Endothelial cell of umbilical vein (primary cell): ENCODE data around the gene TLCD2. TPM values are rescaled to one million over a fixed set of nuclear protein-coding genes. Genes with fewer than 3 reads are reported as not detected.

Experiments used
- BruUV-seq: library from RNA; stranded (reverse); fragments of 400-500 nt; replicated peaks from 2 replicates; lab custom pipeline; 2021; lab: Mats Ljungman, UMichigan
- CTCF ChIA-PET: fragments of 300-600, 350-600 bp; sonication (Branson Sonifier 250); formaldehyde crosslinking; loops from one replicate; lab custom pipeline; 2021; ENCODE audit warnings: antibody characterized with exemption, inconsistent platforms; lab: Charles Lee
- POLR2A ChIA-PET: fragments of 300-600, 350-600 bp; sonication (Branson Sonifier 250); formaldehyde crosslinking; loops from one replicate; lab custom pipeline; 2021; ENCODE audit warnings: antibody characterized with exemption, inconsistent platforms; lab: Charles Lee
- DNase-seq: peaks from one replicate; pipeline ENCODE4 v3.0.0-alpha.2; 2011; ENCODE audit warnings: low read depth, low spot score
- FAIRE-seq: peaks from 2 replicates; lab custom pipeline; 2011; peaks lifted over from hg19 to GRCh38; lab: Jason Lieb, UNC
- H2AFZ ChIP-seq: 2 replicates; pipeline ENCODE4 v1.6.0; 2012; ENCODE audit warnings: low read depth, low read length, control low read depth, inconsistent platforms
- H3K27ac ChIP-seq: 2 replicates; pipeline ENCODE4 v1.5.1; 2011; ENCODE audit warnings: low read depth, mild to moderate bottlenecking, control low read depth, low read length, moderate library complexity; ENCODE audit not compliant: insufficient read depth
- H3K27me3 ChIP-seq, 2 experiments: 2 replicates each; pipeline versions ENCODE4 v1.6.0 to v1.6.1; 2011; ENCODE audit warnings: low read length in 2 of 2, mixed read lengths in 1 of 2; ENCODE audit not compliant: control insufficient read depth in 2 of 2, insufficient read depth in 2 of 2
- H3K36me3 ChIP-seq, 2 experiments: 2 replicates in 1 of 2; 3 replicates in 1 of 2; pipeline ENCODE4 v1.5.1; 2011; ENCODE audit warnings: low read length in 2 of 2, mild to moderate bottlenecking in 1 of 2, moderate library complexity in 1 of 2; ENCODE audit not compliant: control insufficient read depth in 2 of 2, insufficient read depth in 2 of 2; ENCODE audit errors: extremely low read depth in 1 of 2
- H3K4me1 ChIP-seq: 3 replicates; pipeline ENCODE4 v1.5.1; 2011; ENCODE audit warnings: mild to moderate bottlenecking, low read length; ENCODE audit not compliant: control insufficient read depth, insufficient read depth; ENCODE audit errors: extremely low read depth
- H3K4me2 ChIP-seq: 2 replicates; pipeline ENCODE4 v1.6.1; 2011; ENCODE audit warnings: low read length, control low read depth, mixed read lengths; ENCODE audit not compliant: insufficient read depth
- H3K4me3 ChIP-seq, 3 experiments: fragments of 200-600 bp in 1 of 3; sonication (generic), shearing (Covaris generic) in 1 of 3; replicated peaks in 1 of 3; 2 replicates each; pipeline ENCODE4 v1.5.1; 2011 to 2016; ENCODE audit warnings: control low read depth in 3 of 3, low read length in 3 of 3, mild to moderate bottlenecking in 2 of 3, inconsistent platforms in 1 of 3, low read depth in 1 of 3, moderate library complexity in 1 of 3; ENCODE audit not compliant: insufficient read depth in 1 of 3
- H3K79me2 ChIP-seq: 2 replicates; pipeline ENCODE4 v1.6.0; 2012; ENCODE audit warnings: low read length, inconsistent platforms; ENCODE audit not compliant: control insufficient read depth, insufficient read depth
- H3K9ac ChIP-seq: replicated peaks from 2 replicates; pipeline ENCODE3; 2011; ENCODE audit warnings: low read length, control low read depth; ENCODE audit not compliant: insufficient read depth; ENCODE audit errors: extremely low read depth
- H3K9me1 ChIP-seq: replicated peaks from 3 replicates; pipeline ENCODE4 v1.6.0; 2011; ENCODE audit warnings: mild to moderate bottlenecking, low read length; ENCODE audit not compliant: control insufficient read depth, insufficient read depth; ENCODE audit errors: extremely low read depth
- H3K9me3 ChIP-seq: replicated peaks from 2 replicates; pipeline ENCODE4 v1.5.1; 2012; ENCODE audit warnings: low read length, inconsistent platforms; ENCODE audit not compliant: control insufficient read depth, insufficient read depth
- H4K20me1 ChIP-seq: replicated peaks from 2 replicates; pipeline ENCODE3; 2011; ENCODE audit warnings: mild to moderate bottlenecking, low read length; ENCODE audit not compliant: control insufficient read depth, insufficient read depth; ENCODE audit errors: extremely low read depth
- EZH2 ChIP-seq: IDR thresholded peaks from 2 replicates; pipeline ENCODE4 v1.6.1; 2012; ENCODE audit warnings: borderline replicate concordance, low read depth, mild to moderate bottlenecking, moderate library complexity, low read length, inconsistent platforms; ENCODE audit not compliant: severe bottlenecking
- FOS ChIP-seq: IDR thresholded peaks from 2 replicates; pipeline ENCODE4 v1.6.1; 2011; ENCODE audit warnings: mild to moderate bottlenecking, low read length, moderate library complexity, borderline replicate concordance; ENCODE audit not compliant: insufficient read depth
- GATA2 ChIP-seq: IDR thresholded peaks from 2 replicates; pipeline ENCODE4 v1.7.0; 2011; ENCODE audit warnings: low read depth, mild to moderate bottlenecking, moderate library complexity, mixed read lengths, low read length; ENCODE audit not compliant: insufficient read length, insufficient read depth
- JUN ChIP-seq: IDR thresholded peaks from 2 replicates; pipeline ENCODE4 v1.6.1; 2011; ENCODE audit warnings: borderline replicate concordance, low read depth; ENCODE audit not compliant: insufficient read length, insufficient read depth
- MYC ChIP-seq: IDR thresholded peaks from one replicate; pipeline ENCODE4 v1.6.1; 2011; ENCODE audit warnings: mild to moderate bottlenecking, low read depth, low read length
- POLR2A ChIP-seq: IDR thresholded peaks from 2 replicates; pipeline ENCODE4 v1.6.1; 2012; ENCODE audit warnings: low read depth, mild to moderate bottlenecking, control low read depth, low read length
- POLR2AphosphoS5 ChIP-seq: IDR thresholded peaks from 2 replicates; pipeline ENCODE4 v1.6.1; 2012; ENCODE audit warnings: low read depth, mild to moderate bottlenecking, control low read depth, low read length, moderate library complexity; ENCODE audit not compliant: insufficient read depth
- dilution Hi-C: fragments of 300-500 bp; cut with MboI; formaldehyde crosslinking; loops from one replicate; pipeline ENCODE4 v1.15.0; 2019; ENCODE audit warnings: low sequenced_read_pairs; ENCODE audit not compliant: extremely low pct_ligation_motif_present
- intact Hi-C: fragments of 100-400 bp; cut with micrococcal nuclease; formaldehyde crosslinking; loops from one replicate; pipeline ENCODE4 v1.10.0; 2022
- polyA plus RNA-seq, 4 experiments: library from polyadenylated mRNA; depleted of rRNA in 3 of 4; stranded (reverse) in 3 of 4; unstranded in 1 of 4; fragments of >200 nt; gene quantifications; 2 replicates each; pipeline versions ENCODE4 v1.2.1 to v1.2.3, GENCODE V29; 2011 to 2012; ENCODE audit warnings: missing spikeins in 1 of 4
- total RNA-seq: library from RNA; stranded (reverse); gene quantifications from 2 replicates; pipeline ENCODE4 v1.2.3, GENCODE V29; 2021
- TF ChIP-seq, protein P1 (sequence below): IDR thresholded peaks from 2 replicates; pipeline ENCODE4 v1.6.1; 2011; ENCODE audit not compliant: insufficient read depth, insufficient read length
- TF ChIP-seq, protein P2 (sequence below), 2 donors: IDR thresholded peaks; 1 replicate in 1 of 2; 2 replicates in 1 of 2; pipeline ENCODE4 v1.5.1; 2011; ENCODE audit warnings: low read length in 2 of 2, mild to moderate bottlenecking in 2 of 2, moderate library complexity in 2 of 2, control low read depth in 1 of 2, inconsistent platforms in 1 of 2, low read depth in 1 of 2; ENCODE audit not compliant: insufficient read depth in 1 of 2; ENCODE audit errors: extremely low read depth in 1 of 2

Gene TLCD2
- total and polyA plus RNA-seq, 2 donors (not counting 3 experiments of a cell fraction or from before 2014, with no cell fraction given) = 0.72 to 2.1 TPM

- POLR2A ChIA-PET = interaction anchor here (0.6 kb wide), 1 partner anchor 97 kb away, joined by 4 read pairs; no protein-coding TSS in a partner anchor
- no peak overlapping the region for H3K4me2 ChIP-seq
- no TSS peak for BruUV-seq
Measured at GRCh38 chr17:1752425-1753262, 42.5 kb upstream of the TLCD2 start.

DNA sequence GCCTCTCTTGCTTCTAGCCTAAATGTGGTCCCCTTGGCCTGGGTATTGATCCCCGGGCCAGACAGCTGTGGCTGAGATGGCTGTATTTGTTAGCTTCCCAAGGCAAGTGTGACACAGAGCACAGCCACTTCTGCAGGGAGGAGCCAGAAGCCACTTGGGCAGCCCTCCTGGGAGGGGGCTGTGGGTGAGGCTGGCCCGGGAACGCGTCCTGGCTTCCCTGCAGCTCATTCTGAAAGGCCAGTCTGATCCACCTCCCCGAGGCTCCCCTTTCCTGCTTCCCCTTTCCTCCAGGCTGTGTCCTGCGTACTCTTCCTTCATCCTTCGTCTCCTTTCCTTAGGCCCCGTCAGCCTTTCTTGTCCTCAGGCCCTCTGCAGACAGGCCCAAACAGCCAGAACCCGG, 40.5 kb upstream of the TLCD2 start:
- no peak for TF ChIP-seq FOS
- no peak for TF ChIP-seq MYC
- TF ChIP-seq, protein P1, sequence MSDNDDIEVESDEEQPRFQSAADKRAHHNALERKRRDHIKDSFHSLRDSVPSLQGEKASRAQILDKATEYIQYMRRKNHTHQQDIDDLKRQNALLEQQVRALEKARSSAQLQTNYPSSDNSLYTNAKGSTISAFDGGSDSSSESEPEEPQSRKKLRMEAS = no peak
- no peak for TF ChIP-seq EZH2
- TF ChIP-seq JUN = no peak
- no peak for TF ChIP-seq POLR2AphosphoS5
- TF ChIP-seq, protein P2, sequence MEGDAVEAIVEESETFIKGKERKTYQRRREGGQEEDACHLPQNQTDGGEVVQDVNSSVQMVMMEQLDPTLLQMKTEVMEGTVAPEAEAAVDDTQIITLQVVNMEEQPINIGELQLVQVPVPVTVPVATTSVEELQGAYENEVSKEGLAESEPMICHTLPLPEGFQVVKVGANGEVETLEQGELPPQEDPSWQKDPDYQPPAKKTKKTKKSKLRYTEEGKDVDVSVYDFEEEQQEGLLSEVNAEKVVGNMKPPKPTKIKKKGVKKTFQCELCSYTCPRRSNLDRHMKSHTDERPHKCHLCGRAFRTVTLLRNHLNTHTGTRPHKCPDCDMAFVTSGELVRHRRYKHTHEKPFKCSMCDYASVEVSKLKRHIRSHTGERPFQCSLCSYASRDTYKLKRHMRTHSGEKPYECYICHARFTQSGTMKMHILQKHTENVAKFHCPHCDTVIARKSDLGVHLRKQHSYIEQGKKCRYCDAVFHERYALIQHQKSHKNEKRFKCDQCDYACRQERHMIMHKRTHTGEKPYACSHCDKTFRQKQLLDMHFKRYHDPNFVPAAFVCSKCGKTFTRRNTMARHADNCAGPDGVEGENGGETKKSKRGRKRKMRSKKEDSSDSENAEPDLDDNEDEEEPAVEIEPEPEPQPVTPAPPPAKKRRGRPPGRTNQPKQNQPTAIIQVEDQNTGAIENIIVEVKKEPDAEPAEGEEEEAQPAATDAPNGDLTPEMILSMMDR (IDR thresholded peaks at IDR 0.05; ENCODE audit: extremely low read depth in 1 of 2, insufficient read depth in 1 of 2, low read depth in 1 of 2, low read length in 2 of 2) = no peak
- TF ChIP-seq GATA2 = no peak
- no peak for TF ChIP-seq POLR2A
- H3K9me3 ChIP-seq = no peaks in the 10 kb centered on the region
- H3K9me1 ChIP-seq = no peaks in the 10 kb centered on the region
- DNase-seq (no peak), FAIRE-seq (no peak)
- H3K79me2 ChIP-seq = no peaks in the 10 kb centered on the region
- intact Hi-C loops = no loop called here
- H3K27me3 ChIP-seq = no peaks in the 10 kb centered on the region
- H3K9ac ChIP-seq = no peak overlapping the region
- H2AFZ ChIP-seq = no peak overlapping the region
- no TSS peak for BruUV-seq
- dilution Hi-C loops = no loop called here
- H3K4me3 ChIP-seq = no peak overlapping the region
- ChIA-PET CTCF (no interaction called here), POLR2A (no interaction called here)
- H4K20me1 ChIP-seq = no peaks in the 10 kb centered on the region
- no peaks in the 10 kb centered on the region for H3K36me3 ChIP-seq
- H3K27ac ChIP-seq = no peak overlapping the region
- H3K4me1 ChIP-seq = peaks cover 4% of the 10 kb centered on the region
- no peak overlapping the region for H3K4me2 ChIP-seq

More at GRCh38 chr17:1752425-1753262, 42.5 kb upstream of the TLCD2 start:
- no peak overlapping the region for H3K27ac ChIP-seq
- no peaks in the 10 kb centered on the region for H3K9me3 ChIP-seq
- CTCF ChIA-PET = interaction anchor here (1.0 to 2.0 kb wide), 5 partner anchors 10 to 31 kb away, joined by 3 to 10 read pairs (median 5); partner anchors contain the start of gene SERPINF2
- no peak overlapping the region for H3K4me3 ChIP-seq
- H4K20me1 ChIP-seq = no peaks in the 10 kb centered on the region
- no peaks in the 10 kb centered on the region for H3K36me3 ChIP-seq
- intact Hi-C loops (no loop called here), dilution Hi-C loops (no loop called here)
- TF ChIP-seq FOS (peak; percentile 17), MYC (no peak)
- DNase-seq (no peak), FAIRE-seq (no peak)
- H2AFZ ChIP-seq = peak overlapping the region; percentile 19
- H3K79me2 ChIP-seq = no peaks in the 10 kb centered on the region
- no peaks in the 10 kb centered on the region for H3K27me3 ChIP-seq
- no peak overlapping the region for H3K9ac ChIP-seq
- peaks cover 4% of the 10 kb centered on the region for H3K4me1 ChIP-seq
- no peaks in the 10 kb centered on the region for H3K9me1 ChIP-seq
